ENCODE data around the gene CNTN4.
"Not testable (repeated sequence)": the region's sequence is repeated elsewhere in the genome, so short reads cannot be mapped to it uniquely, and the experiment has no call there.

Gene CNTN4

DNA sequence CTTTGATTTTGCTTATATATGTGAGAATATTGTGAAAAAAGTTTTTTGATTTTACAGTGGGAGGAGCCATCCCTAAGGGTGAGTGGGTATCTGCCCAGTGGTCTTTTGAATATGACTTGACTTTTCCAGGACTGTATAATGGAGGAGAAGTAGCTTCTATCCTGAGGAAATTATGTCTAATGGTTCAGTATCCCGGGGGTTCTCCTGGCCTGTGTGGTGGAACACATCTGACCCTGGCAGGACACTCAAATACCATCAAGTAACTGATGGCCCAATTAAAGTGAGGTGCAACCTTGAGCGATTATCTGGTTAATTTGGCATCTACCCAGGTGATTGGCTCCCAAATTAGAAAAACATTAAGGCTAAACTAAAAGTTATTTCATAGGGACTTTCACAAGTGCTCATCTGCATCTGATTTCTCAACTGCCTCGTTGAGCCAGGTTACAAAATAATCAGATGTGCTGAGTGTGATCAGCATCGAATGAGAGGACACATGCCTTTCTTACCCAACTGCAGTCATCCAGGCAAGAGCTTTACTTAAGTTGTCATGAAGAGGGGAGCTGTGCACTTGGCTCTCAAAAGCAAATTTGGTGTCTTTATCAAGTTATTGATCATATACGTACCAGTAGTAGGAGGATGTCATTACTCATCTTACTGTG, 810.2 kb downstream of the CNTN4 start:
- no peak for DNase-seq (ENCODE audit: low read depth in 2 of 2)

DNA sequence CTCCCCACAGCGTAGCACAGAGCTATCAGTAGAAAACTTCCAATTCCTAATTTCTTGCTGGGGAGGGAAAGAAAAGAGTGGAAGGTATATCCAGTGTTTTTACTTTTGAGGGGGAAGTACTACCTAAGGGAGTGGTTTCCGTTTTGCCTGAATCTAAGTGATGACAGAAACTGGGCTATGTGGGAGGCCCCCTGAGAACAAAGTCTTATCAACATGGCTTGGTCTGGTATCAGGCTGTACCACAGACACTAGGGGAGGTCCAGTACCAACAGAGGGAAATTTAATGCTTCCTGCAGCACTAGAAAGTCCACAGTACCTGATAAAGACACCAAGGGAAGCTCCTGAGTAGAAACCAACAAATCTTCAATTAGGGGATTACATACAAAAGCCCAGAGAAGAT, 812.3 kb downstream of the CNTN4 start:
- no peak for DNase-seq (ENCODE audit: low read depth in 2 of 2)

DNA sequence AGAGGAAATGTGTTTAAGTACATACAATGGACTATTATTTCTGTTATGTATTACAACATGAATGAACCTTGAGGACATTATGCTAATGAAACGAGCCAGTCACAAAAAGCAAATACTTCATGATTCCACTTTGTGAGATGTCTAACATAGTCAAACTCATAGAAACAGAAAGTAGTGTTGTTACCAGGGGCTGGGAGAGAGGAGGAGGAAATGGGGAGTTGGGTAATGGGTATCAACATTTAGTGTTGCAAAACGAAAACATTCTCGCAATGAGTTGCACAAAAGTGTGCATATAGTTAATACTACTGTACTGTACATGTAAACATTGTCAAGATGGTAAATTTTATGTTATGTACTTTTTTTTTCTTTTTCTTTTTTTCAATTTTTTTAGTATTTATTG, 817.2 kb downstream of the CNTN4 start:
- no peak for DNase-seq (ENCODE audit: low read depth in 2 of 2)

DNA sequence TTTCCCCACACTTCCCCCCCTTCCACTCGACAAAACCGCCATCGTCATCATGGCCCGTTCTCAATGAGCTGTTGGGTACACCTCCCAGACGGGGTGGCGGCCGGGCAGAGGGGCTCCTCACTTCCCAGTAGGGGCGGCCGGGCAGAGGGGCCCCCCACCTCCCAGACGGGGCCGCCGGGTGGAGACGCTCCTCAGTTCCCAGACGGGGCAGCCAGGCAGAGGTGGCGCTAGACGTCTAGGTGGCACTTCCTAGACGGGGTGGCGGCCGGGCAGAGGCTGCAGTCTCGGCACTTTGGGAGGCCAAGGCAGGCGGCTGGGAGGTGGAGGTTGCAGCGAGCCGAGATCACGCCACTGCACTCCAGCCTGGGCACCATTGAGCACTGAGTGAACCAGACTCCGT, 818.0 kb downstream of the CNTN4 start:
- not testable (repeated sequence) for DNase-seq (ENCODE audit: low read depth in 2 of 2)

DNA sequence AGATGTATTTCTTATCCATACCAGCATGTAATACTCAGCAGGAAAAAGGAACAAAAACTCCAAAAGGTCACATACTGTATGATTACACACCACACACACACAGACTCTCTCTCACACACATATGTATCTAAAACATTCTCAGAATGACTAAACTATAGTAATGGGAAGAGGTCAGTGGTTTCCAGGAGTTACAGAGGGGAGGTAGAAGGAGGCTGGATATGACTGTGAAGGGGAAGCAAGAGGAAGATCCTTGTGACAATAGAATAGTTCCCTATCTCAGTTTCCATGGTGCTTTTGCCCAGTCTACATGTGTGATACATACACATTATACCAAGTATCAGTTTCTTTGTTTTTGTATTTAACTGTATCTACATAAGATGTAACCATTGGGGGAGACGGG, 821.4 kb downstream of the CNTN4 start:
- no peak for DNase-seq (ENCODE audit: low read depth in 2 of 2)

DNA sequence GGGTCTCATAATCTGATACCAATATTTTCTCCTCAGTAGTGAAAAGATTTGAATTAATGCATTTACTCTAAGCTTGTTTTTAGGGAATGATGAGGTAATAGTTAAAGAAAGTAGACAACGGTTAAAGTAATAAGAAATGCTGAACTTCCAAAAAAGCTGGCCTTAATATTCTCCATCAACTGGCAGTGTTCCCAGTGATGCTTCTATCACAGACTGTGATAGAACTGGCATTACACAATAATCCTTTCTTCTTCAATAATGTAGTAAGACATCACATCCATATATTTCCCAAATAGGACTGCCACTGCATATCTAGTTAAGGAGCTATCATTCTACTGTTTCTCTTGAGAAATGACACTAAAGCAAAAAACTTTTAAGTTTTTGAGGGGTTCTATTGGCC, 822.8 kb downstream of the CNTN4 start:
- DNase-seq (ENCODE audit: low read depth in 2 of 2): no peak

DNA sequence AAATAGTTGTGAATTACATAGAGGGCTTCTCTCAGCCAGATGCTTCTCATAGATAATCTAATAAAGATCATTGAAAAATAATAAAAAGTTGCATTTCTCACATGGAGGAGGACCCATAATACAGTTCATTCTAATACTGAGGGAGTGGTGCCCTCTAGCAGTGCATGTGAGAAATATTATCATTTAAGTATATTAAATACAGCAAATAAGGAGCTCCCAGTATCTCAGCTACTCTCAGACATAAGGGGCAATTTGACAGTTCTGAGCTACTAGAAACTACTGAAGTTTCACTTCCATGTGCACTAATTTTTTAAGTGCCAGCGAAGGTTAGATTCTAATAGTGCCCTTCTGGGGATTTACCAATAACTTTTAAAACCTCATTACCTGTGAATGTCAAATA, 823.2 kb downstream of the CNTN4 start:
- no peak for DNase-seq (ENCODE audit: low read depth in 2 of 2)

DNA sequence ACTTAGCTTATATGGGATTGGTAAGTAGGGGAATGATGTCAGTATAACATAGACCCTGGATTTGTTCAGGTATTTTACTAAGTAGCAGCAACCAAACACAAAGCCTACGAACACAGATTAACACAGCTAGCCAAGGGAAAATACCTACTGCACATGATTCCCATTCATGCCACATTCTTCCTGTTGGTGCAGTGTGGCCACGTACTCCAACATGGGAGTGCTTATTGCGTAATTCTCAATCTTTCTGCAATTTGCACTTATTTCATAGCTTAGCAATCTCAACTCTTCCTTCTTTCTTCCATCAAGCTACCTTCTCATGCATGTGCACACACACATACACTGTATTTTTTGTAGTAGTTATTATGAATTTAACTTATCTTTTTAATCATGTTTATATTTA, 824.7 kb downstream of the CNTN4 start:
- no peak for DNase-seq (ENCODE audit: low read depth in 2 of 2)

DNA sequence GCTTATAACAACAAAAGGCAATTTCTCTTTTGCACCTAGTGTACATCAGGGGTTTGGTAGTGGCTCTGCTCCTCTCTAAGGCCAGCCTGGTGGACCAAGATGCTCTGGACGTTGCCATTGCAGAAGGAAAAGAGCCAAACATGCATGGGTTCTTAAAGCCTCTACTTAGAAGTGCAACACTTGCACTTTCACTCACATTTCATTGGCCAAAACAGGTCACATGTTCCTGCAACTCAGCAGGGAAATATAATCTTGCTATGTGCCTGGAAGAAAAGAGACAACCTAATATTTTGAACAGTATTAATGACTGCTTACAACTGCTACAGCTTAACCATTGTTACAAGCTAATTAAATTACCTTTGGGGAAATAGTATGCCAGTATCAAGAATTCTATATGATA, 828.6 kb downstream of the CNTN4 start:
- no peak for DNase-seq (ENCODE audit: low read depth in 2 of 2)

DNA sequence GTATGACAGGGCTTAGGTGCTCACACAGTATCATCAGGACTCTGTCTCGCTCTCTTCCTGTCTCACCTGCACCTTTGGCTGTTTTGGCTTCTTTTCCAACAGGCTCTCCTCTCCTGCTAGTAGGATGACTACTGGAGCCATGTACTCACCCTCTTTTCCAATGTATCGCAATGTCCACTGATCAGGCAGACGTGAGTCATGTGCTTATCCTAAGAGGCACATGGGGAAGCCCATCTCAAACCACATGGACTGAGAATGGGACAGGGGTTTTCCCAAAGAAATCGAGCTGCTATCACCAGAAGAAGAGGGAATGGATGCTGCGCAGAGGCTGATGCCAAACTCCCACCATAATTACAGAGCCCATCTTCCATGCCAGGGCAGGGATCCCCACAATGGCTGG, 830.9 kb downstream of the CNTN4 start:
- DNase-seq (ENCODE audit: low read depth in 2 of 2): no peak

DNA sequence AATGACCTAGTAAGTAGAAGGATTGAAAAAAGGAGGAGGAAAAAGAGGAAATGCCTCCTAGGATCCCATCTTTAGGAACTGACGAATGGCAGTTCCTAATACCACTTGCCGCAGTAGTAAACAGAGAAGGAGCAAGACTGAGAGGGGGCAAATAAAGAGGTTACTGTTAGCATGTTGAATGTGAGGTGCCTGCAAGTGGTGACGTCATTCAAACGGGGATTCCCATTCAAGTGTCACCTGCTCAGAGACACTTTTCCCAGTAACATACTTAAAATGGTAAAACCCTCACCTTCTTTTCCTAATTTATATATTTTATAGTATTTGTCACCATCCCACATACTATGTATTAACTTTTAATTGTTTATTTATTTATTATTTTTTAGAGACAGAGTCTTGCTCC, 832.6 kb downstream of the CNTN4 start:
- no peak for DNase-seq (ENCODE audit: low read depth in 2 of 2)

DNA sequence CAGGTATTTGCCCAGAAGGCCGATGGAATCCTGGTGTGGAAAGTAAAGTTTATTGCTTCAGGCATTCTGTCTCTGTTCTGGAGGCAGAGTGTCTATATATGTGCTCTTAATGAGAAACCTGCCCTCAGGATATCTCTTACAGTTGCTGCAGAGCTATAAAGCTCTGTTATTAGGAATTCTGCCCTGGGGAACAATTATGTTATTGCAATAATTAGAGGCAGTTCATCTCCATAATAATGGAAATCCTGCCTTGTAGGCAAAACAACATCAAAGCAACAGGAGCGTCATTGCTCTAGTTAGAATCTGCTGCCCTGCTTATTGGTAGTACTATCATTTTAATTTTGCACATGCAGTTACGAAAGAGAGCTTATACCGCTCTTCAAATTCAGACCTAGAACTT, 835.9 kb downstream of the CNTN4 start:
- DNase-seq (ENCODE audit: low read depth in 2 of 2): no peak

DNA sequence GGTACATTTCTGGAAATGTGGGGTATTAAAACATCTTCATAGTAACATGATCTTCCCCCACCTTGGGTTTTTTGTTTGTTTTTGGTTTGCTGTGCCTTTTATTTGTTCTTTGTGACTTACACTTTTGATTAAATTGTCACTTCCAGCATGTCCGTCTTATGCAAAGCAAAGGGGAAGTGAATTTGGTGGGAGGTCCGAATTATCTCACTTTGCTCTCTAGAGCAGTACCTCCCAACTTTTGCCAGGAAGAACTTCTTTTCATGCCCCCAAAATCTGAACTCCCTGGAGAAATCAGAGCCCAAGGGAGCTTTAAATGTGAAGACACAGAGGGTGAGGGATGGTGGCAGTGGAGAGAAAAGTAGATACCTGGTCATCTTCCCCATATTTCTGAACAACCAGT, 838.4 kb downstream of the CNTN4 start:
- no peak for DNase-seq (ENCODE audit: low read depth in 2 of 2)

DNA sequence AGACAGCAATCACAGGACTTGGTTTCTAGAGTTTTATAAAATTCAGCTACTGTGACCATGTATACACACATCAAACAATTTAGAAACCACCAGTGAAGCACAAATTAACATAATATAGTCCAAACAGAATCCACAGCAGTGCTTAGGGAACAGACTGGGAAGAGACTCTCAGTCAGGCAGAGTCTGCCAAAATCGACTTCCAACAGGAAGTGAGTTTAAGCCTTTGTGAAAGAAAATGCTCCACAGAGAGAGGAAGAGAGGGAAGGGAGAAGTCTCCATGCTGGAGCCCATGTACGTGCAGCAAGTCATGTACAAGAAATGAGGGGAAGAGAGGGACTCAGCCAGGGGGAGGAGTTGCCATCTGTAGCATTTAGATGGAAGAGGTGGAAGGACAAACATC, 838.9 kb downstream of the CNTN4 start:
- no peak for DNase-seq (ENCODE audit: low read depth in 2 of 2)

DNA sequence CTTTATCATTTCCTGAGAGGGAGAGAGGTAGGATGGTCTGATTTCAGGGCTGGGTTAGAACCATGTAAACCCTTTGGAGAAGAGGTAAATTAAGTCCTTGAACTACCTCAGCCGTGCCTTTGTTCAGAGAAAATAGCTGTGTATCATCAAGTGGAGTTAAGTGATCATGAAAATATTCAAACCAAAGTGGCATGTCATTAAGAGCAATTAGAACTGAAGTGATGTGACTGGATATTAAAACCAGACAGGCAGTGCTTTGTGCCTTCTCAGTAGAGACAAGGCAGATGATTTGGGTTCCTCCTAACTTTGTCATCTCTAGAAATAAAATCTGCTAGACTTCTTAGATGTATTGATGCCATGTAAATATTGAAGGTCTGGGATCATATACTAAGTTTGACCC, 840.0 kb downstream of the CNTN4 start:
- no peak for DNase-seq (ENCODE audit: low read depth in 2 of 2)

DNA sequence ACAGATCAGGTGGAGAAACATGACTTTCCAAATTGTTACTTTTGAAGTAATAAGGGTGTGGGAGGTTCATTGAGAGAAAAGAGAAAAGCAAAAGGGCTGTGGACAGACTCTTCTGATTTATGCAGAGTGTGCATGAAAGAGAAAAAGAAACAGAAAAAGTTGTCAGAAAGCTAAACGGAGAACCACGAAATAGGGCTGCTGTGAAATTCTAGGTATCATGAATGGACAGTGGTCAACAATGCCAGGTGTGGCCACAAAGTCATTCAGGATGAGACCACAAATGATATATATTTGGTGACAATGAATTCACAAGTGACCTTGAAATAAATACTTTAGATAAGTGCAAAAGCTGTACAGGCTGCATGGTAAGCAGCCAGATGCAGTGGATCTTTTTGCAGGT, 841.4 kb downstream of the CNTN4 start:
- no peak for DNase-seq (ENCODE audit: low read depth in 2 of 2)

DNA sequence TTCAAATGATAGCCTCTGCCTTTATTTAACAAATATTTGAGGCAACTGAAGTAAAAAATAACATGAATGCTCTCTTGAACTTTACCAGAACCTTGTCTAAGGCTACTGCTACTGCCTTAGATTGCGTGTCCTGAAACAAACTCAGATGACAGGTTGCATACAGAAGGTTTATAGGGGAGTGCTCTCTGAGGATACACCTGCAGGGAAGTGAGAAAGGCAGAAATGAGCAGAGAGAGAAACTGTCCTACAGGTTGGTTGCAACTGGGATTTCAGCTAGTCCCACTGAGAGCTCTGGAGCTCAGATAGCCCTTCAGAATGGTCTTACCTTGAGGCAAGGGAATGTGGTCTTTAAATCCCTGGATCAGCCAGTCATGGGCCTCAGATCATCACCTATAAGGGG, 846.0 kb downstream of the CNTN4 start:
- DNase-seq (ENCODE audit: low read depth in 2 of 2): no peak

DNA sequence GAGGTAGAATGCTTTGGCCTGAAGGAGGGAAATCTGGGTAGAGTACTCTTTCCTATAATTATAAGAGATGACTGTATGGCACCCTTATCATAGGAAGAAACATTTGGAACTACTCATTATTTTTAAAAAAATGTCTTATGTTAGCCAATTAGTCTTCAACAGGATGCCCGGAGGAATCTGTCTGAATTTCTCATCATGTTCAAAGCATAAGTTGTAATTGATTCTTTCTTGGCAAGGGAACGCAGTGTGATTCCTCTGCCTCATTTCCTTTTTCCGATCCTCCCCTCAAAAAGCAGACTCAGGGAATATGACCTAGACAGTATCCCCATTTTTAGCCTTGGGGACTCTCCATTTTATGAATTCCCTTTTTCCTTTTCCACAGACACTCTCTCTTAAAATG, 846.5 kb downstream of the CNTN4 start:
- no peak for DNase-seq (ENCODE audit: low read depth in 2 of 2)

DNA sequence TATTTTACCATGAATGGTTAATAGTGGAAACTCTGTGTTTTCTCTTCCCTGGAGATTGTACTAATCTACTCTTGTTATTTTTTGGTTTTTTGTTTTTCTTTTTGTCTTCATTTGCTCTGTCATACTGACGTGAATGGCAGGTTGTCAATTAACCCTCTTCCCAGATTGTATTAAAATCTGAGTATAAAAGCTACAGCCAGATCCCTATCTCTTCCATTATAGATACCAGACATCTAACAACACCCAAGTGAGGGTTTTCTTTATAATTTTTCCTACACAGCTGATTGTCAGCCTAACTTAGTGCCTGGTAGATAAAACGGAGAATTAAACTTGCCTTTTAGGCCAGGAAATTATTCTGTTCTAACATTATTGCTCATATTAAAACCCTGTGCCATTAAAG, 848.9 kb downstream of the CNTN4 start:
- DNase-seq (ENCODE audit: low read depth in 2 of 2): no peak

DNA sequence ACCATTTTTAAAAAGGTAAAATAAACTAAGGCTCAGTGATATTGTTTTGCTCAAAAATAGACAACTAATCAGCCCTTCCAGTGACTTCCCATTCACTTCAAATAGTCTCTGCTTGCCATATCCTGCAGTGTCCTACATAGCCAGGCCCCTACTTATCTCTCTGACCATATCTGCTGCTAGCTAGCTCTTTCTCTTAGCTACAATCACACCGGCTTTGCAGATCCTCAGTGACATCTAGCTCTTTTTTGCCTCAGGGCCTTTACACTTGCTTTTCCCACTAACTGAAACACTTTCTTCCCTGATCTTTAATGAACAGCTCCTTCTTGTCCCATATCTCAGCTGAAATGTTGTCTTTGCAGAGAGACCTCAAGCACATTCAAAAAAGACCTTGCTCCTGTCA, 850.2 kb downstream of the CNTN4 start:
- DNase-seq (ENCODE audit: low read depth in 2 of 2): no peak

DNA sequence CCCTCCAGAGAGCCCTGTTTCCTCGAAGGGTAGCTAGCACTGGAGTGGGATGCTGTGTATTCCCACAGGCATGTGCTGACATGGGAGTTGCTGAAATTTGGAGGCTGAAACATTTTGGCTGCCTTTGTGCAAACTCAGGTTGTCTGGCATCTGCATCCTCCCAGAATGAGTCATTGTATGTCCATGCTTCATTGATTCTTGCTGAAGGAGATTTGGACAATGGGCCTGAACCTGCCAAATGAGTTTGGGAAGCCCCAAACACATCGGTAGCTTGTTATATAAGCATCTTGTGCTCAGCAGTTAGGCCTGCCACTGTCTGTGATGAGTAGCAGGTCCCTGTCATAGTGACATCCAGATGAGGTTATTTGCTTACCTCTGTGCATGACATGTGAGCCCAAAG, 851.5 kb downstream of the CNTN4 start:
- DNase-seq (ENCODE audit: low read depth in 2 of 2): no peak

DNA sequence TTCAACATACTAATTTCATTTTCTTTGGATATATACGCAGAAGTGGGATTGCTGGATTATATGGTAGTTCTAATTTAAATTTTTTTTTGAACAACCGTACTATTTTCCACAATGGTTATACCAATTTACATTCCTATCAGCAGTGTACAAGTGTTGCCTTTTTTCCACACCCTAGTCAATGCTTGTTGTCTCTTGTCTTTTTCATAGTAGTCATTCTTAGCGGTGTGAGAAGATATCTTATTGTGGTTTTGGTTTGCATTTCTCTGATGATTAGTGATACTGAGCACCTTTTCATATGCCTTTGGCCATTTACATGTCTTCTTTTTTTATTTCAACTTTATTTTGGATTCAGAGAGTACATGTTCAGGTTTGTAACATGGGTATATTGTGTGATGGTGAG, 858.4 kb downstream of the CNTN4 start:
- DNase-seq (ENCODE audit: low read depth in 2 of 2): no peak

DNA sequence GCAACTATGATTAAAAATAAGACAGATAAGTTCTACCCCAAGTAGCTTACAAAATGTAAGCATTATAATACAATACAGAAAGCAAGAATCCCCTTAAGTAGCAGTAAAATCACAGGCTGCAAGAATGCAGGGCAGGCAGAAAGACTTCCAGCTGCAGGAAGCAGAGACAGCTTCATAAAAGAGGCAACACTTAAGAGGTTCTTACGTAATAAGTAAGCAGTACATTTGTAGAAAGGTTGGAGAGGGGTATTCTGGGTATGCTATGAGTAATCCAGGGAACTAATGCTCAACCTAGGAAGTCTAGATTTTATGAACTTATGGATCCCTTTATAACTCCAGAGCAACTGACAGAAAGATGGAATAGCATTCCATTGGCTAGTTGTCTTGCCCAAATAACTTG, 859.9 kb downstream of the CNTN4 start:
- no peak for DNase-seq (ENCODE audit: low read depth in 2 of 2)

DNA sequence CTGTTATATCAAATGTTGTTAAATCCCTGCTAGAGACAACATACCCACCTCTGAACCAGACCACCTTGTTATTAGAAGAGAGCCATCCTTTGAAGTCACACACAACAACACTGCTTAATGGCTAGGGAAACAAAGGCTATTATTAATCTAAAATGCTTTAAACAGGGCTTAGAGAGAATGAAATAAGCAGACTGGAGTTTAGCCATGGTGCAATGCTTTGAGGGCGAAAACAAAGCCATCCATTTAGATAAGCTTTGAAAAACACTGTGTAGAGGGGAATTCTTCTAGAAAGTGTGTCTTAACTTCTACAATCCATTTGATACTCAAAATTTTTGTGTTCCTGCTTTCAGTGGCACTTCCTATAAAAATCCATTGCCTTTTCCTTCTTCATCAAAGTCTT, 862.9 kb downstream of the CNTN4 start:
- DNase-seq (ENCODE audit: low read depth in 2 of 2): no peak

DNA sequence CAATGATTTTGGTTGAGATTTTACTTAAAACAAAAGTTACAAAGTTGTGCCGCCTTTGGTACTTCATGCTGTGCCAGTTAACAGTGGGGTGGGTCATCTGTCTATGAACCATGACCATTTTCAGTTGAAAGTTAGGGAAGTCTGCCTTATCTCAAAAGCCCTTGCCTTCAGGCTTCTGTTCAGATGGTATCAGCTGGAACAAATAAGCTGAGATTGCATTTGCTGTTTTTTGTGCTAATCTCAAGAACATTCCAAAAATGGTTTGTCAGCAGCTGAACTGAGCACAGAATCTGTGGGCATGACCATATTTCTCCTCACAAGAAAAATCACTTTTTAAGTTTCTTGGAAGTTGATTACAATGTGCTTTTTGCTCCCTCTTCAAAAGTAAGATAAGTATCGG, 869.2 kb downstream of the CNTN4 start:
- DNase-seq (ENCODE audit: low read depth in 2 of 2): no peak
